ENCODE results near the gene FOXP1.

Gene FOXP1

GRCh38 chr3:71031181-71031580 is 552.3 kb downstream of the FOXP1 start:
- peaks cover 7 to 10% of the 10 kb centered on the region in 2 experiments for H3K4me1 ChIP-seq (ENCODE audit: control insufficient read depth in 1 of 2, insufficient read depth in 1 of 2, low read depth in 1 of 2, low read length in 1 of 2)
- TF ChIP-seq CTCF (IDR thresholded peaks at IDR 0.05), result no peak
- H3K9me3 ChIP-seq, result no peaks in the 10 kb centered on the region
- H3K36me3 ChIP-seq, result peaks cover 10% of the 10 kb centered on the region
- no peaks in the 10 kb centered on the region for H3K27me3 ChIP-seq
- H3K4me3 ChIP-seq (ENCODE audit: low read depth in 1 of 2, low read length in 1 of 2), result no peak overlapping the region
- H3K27ac ChIP-seq, result peak overlapping the region; percentile 33

- Histone ChIP-seq H3K36me3 (peaks cover 10% of the 10 kb centered on the region), H3K4me1 (ENCODE audit: control insufficient read depth in 1 of 2, insufficient read depth in 1 of 2, low read depth in 1 of 2, low read length in 1 of 2) (peaks cover 7 to 10% of the 10 kb centered on the region in 2 experiments), H3K27me3 (no peaks in the 10 kb centered on the region), H3K4me3 (ENCODE audit: low read depth in 1 of 2, low read length in 1 of 2) (no peak overlapping the region), H3K27ac (peak overlapping the region; percentile 33), H3K9me3 (no peaks in the 10 kb centered on the region)
- TF ChIP-seq CTCF (IDR thresholded peaks at IDR 0.05), result no peak
These were observed 552.8 kb downstream of the FOXP1 start for GRCh38 chr3:71030748-71031147.

- H3K4me1 ChIP-seq (ENCODE audit: control insufficient read depth in 1 of 2, insufficient read depth in 1 of 2, low read depth in 1 of 2, low read length in 1 of 2), result peaks cover 7 to 10% of the 10 kb centered on the region in 2 experiments
- peaks cover 10% of the 10 kb centered on the region for H3K36me3 ChIP-seq
These were observed 553.8 kb downstream of the FOXP1 start for GRCh38 chr3:71029770-71030169.

GRCh38 chr3:71028802-71029201 is 554.7 kb downstream of the FOXP1 start:
- Histone ChIP-seq H3K4me3 (ENCODE audit: low read depth in 1 of 2, low read length in 1 of 2) (no peak overlapping the region), H3K4me1 (ENCODE audit: control insufficient read depth in 1 of 2, insufficient read depth in 1 of 2, low read depth in 1 of 2, low read length in 1 of 2) (peaks cover 7 to 10% of the 10 kb centered on the region in 2 experiments), H3K36me3 (peaks cover 8% of the 10 kb centered on the region), H3K27me3 (no peaks in the 10 kb centered on the region), H3K27ac (no peak overlapping the region), H3K9me3 (no peaks in the 10 kb centered on the region)
- TF ChIP-seq CTCF (IDR thresholded peaks at IDR 0.05), result no peak

More at GRCh38 chr3:71029770-71030169, 553.8 kb downstream of the FOXP1 start:
- no peaks in the 10 kb centered on the region for H3K27me3 ChIP-seq
- TF ChIP-seq CTCF (IDR thresholded peaks at IDR 0.05), result no peak
- H3K4me3 ChIP-seq (ENCODE audit: low read depth in 1 of 2, low read length in 1 of 2), result no peak overlapping the region
- no peak overlapping the region for H3K27ac ChIP-seq
- no peaks in the 10 kb centered on the region for H3K9me3 ChIP-seq

- no peak for TF ChIP-seq CTCF (IDR thresholded peaks at IDR 0.05)
- Histone ChIP-seq H3K9me3 (no peaks in the 10 kb centered on the region), H3K27me3 (no peaks in the 10 kb centered on the region), H3K4me3 (ENCODE audit: low read depth in 1 of 2, low read length in 1 of 2) (no peak overlapping the region), H3K4me1 (ENCODE audit: control insufficient read depth in 1 of 2, insufficient read depth in 1 of 2, low read depth in 1 of 2, low read length in 1 of 2) (peaks cover 7 to 10% of the 10 kb centered on the region in 2 experiments), H3K36me3 (peaks cover 5% of the 10 kb centered on the region), H3K27ac (peak overlapping the region; percentile 62)
These were observed 555.3 kb downstream of the FOXP1 start for GRCh38 chr3:71028184-71028583.
